Caki2 (cell line): ENCODE data around the gene RAPGEF1. TPM values are rescaled to one million over a fixed set of nuclear protein-coding genes. Genes with fewer than 3 reads are reported as not detected.
"Not testable (repeated sequence)": the region's sequence is repeated elsewhere in the genome, so short reads cannot be mapped to it uniquely, and the experiment has no call there.

Source experiments
- DNase-seq: peaks from one replicate; pipeline ENCODE4 v3.0.0-alpha.2; 2015; ENCODE audit warnings: low read depth
- in situ Hi-C: cut with HindIII; loops from 2 replicates; pipeline ENCODE4 v1.10.0; 2016; ENCODE audit warnings: low sequenced_read_pairs, low pct_unique_long_range_greater_than_20kb, mixed read lengths
- total RNA-seq: library from RNA; depleted of rRNA; stranded (reverse); fragments of >200 nt; shearing (Covaris generic); gene quantifications from 2 replicates; pipeline ENCODE4 v1.2.3, GENCODE V29; 2014; ENCODE audit warnings: low replicate concordance

Gene RAPGEF1
- total RNA-seq, 1 experiment from 2014 or later = 15.1 TPM

DNA sequence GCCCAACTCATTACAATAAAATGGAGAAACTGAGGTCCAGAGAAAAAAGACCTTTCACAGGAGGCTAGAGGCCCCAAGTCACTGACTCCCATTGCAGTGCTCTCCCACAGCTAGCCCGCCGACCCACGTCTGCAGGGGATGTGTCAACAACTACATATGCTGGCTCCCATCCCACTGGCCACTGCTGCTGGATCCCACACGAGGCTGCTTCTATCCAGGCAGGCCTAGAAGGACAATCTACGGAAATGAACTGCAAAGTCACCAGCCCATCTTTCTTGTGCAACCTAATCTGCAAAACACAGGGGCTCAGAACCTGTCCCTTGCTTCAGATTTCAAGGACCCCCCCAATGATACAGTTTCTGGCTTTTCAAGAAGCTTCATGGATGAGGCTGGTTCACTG is 24.0 kb downstream of the RAPGEF1 start:
- no peak for DNase-seq
- in situ Hi-C loops = no loop called here

DNA sequence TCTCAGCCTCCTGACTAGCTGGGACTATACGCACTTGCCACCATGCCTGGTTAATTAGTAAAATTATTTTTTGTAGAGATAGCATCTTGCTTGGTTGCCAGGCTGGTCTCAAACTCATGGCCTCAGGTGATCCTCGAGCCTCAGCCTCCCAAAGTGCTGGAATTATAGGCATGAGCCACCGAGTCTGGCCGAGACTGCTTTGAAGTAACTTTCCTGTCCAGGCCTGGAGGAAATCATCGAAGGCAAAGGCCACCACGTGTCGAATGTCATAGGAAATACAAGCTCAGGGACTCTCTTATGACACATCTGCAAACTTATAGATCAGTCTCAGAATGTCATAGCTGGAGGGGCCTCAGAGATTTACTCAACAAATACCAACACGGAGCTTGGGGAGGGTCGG is 25.1 kb downstream of the RAPGEF1 start:
- in situ Hi-C loops = no loop called here
- DNase-seq = no peak

DNA sequence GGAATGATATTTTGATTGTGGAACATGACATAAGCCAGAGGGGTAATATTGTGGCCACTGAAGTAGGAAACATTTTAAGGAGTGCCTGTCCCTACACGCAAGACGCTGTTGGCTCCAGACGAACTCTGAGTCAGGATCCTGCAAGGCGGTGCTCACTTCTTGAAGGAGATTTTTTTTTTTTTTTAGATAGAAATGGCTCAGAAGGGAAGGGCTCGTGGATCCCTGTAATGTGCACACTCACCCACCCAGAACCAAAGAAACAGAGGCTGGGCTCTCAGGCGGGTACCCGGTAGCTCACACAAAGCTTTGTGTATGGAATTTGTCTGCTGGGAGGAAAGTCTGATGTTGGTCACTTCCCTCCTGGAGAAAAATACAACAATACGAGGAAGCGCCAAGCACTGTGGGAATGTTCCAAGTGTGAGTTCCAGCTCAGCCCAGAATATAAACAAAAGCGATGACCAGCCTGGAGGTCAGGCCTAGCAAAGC is 25.7 kb downstream of the RAPGEF1 start:
- DNase-seq = peak; percentile 96
- in situ Hi-C loops = no loop called here

DNA sequence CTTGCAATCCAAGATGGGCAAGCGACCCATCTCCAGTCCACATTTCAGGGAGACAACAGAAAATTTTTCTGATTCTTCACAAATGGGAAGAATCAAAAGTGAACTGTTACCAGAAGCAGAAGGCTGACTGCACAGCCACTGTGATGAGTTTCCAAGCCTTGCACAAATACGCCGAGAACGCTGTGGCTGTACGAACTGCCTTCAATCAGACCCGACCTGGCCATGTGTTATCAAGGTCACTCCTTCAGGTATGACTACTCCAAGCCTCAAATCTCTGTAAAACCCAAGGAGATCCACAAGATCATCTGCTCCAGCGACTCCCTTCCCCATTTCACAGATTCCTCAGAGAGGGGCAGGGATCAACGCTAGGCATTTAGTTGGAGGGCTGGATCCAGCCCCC is 26.9 kb downstream of the RAPGEF1 start:
- in situ Hi-C loops = no loop called here
- DNase-seq = no peak

DNA sequence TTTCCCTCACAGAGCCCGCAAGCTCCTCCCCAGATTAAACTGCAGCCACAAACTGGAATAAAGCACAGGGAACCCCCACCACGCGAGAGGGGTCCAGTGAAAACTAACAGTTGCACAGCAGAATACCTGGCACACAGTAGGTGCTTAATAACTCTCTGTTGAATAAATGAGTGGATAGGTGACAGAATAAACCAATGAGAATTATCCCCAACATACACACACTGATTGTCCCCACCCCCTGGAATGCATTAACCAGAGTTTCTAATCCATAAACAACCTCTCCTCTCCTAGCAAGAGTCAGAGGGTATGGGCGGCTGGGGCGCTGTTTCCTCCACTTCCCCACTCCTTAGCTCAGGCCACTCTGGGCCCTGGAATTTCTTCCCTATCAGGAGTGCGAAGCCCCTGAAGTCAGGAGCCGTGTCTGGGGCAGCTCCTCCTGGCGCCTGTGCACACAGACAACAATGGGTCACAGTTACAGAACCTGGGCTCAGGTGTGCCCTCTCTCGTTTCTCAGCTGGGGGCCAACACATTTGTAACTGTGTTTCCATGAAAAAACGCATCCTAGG is 27.6 kb downstream of the RAPGEF1 start:
- in situ Hi-C loops = no loop called here
- DNase-seq = no peak

DNA sequence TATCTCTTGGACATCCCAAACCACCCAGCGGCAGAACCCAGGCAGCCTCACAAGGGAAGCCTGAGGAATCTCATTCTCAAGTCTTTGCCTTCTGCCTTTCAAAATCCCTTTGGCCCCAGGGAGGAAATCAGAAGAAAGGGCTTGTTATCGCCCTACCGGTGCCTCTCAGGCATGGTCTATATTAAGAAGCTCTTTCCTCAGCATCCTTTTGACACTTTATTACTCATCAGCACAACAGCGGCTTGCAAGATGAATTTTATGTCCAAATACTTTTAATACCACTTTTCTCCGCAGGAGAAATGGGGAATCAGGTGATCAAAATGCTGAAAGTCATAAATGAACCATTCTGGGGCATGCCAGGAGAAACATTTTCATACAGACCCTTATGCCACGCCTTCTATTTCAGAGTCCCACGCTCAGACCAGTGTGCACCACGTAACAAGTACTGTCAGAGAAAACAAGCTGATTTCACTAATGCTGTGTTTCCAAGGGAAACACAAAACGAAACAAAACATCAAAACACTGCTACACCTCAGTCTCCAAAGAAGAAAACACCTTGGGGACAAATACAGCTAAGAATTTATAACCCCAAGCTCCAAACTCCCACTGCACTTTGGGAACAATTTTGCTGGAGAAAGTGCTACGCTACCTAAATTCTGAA is 30.0 kb downstream of the RAPGEF1 start:
- in situ Hi-C loops = no loop called here
- DNase-seq = no peak

DNA sequence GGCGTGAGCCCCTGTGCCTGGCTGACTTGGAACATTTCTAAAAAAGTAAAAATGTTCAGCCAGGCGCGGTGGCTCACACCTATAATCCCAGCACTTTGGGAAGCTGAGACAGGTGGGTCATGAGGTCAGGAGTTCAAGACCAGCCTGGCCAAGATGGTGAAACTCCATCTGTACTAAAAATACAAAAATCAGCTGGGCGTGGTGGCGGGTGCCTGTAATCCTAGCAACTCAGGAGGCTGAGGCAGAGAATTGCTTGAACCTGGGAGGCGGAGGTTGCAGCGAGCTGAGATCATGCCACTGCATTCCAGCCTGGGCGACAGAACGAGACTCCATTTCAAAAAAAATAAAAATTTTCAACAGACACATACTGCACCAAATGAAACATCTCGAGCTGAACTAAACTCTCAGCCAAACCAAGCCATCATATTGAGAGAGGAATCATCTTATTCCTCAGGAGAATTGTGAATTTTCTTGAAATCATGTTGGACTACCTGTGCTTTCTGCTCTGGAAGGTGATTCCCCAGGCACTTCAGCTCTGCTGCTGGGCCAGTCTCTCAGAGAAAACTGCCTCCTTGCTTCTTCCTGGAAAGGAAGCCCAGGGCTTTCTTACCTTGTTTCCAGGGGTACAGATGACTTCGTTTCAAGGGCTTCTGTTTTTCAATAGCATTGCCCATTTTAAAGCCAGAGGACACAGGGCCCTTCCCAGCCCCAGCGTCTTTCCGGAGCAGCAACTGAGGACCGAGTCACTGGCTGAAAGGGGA is 30.7 kb downstream of the RAPGEF1 start:
- in situ Hi-C loops = not testable (repeated sequence)

DNA sequence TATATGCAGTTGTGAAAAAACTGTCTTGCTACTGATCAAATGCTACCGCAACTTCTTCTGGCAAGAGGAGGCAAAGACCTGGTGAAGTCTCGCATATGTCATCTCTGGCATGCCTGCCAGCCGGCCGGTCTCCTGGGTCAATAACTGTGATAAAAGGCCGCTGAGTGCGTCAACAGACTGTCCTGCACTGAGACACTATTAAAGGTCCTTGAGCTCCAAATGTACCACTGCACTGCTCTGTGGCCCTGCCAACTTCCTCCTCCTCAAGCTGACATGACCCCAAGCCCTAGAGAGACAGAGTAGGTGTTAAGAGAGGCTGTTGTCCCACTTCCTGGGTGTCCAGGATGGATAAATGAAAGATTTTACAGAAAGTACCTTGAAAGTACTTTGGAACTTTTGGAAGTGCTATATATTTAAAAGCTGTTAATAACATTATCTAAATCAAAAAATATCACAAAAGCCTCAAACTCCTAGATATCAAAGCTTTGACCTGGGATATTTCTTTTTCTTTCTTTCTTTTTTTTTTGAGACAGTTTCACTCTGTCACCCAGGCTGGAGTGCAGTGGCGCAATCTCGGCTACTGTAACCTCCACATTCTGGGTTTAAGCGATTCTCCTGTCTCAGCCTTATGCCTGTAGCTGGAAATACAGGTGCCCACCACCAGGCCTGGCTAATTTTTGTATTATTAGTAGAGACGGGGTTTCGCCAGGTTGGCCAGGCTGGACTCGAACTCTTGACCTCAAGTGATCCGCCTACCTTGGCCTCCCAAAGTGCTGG is 31.5 kb downstream of the RAPGEF1 start:
- DNase-seq = no peak
- in situ Hi-C loops = no loop called here

More for the DNA sequence above, 30.7 kb downstream of the RAPGEF1 start:
- not testable (repeated sequence) for DNase-seq

DNA sequence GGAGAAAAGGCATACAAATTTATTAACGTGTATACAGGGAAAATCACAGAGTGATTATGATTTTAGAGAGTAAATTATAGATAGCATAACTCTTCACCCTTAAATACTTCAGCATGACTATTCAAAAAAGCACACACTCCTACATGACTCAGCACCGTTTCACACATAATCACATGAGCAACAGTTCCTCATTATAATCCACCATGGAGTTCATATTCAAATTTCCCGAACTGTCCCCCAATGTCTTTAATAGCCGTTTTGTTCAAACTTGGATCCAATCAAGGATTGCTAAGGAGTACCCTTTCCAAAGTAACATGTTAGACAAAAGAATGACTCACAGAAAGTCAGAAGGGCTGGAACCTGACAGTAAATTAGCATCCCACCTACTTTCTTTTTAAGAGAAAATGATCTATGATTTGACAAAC is 32.1 kb downstream of the RAPGEF1 start:
- DNase-seq = peak; percentile 84
- in situ Hi-C loops = no loop called here

DNA sequence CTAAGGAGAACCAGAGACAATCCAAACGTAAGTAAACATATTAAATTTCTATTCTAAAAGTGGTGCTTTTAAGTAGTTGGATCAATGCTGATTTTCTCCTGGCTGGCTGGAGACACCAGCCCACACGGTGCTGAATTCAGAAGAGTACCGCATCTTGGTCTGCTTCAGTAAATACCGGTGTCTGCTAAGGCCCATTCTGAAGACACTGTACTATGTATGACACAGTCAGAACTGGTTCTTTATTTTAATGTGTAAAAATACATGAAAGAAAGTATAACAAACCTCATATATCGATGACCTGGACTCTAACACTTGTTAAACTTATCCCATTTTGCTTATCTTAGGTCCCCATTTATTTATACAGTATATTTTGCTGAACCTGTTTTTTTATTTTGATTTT is 32.8 kb downstream of the RAPGEF1 start:
- DNase-seq = no peak
- in situ Hi-C loops = no loop called here

DNA sequence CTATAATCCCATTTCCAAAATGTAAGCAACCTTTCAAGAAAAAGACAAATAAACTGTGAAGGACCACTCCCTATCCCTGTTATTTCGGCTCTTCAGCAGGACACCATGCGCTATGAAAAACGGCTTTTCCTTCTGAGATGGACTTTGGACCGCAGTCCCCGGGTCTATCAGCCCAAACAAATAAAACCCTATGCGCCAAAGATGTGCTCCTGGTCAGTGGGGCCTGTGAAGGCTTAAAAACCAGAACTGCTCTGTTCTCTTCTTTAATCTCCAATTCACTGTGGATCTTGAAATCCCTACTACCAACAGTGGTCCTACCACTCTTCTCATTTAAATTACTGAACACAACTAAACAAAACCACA is 33.3 kb downstream of the RAPGEF1 start:
- in situ Hi-C loops = no loop called here
- no peak for DNase-seq

DNA sequence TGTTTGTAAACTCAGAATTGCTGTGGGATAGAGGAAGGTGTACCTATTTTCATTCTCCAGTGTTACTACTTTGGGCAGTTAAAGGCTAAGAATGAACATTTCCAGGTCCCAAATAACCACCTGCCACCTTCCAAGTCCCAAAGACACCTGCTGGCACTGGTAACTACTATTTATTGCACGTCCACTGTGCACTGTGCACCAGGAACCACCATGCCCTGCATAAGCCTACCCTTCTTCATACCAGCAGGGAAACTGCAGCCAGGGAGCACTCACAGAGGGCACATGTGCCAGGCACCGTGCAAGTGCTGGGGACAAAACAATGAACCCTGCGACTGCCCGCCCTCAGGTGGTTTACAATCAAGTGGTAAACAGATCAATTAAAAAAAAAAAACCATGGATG is 34.9 kb downstream of the RAPGEF1 start:
- in situ Hi-C loops = no loop called here
- no peak for DNase-seq

DNA sequence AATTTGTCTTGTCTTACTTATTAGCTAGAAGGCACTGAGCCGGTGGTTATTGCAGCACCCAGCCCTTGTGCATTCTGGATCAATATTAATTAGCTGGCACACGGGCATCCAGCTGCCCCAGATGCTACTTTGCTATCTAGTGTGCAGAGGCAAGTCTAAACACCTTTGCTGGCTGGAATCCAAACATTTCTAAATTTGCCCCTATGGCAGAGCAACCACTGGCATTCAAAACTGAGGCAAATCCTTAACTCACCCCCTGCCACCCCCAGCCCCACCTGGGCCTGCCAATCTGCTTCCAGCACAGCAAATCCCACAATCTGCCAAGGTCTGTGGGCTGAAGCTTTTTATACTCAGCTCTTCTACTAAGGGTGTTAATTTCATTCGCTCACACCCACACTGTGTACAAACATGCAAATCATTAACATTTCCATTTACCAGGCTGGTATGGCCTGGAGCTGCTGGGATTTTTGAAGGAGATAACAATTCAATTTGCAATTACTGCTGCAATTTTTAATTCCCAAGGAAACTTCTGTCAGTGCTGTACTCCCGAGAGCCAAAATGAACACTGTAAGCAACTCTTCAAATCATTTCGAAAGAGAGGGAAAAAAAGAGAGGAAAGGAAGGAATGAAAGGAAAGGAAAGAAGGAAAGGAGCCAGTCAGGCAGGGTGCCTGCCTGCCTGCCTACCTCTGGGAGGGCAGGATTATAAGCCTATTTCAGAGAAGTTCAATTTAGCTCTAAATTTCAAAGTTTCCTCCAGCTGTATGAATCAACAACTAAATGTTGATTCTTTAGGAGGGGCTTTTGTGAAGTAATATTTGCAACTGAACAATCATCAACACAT is 35.5 kb downstream of the RAPGEF1 start:
- in situ Hi-C loops = no loop called here
- no peak for DNase-seq

DNA sequence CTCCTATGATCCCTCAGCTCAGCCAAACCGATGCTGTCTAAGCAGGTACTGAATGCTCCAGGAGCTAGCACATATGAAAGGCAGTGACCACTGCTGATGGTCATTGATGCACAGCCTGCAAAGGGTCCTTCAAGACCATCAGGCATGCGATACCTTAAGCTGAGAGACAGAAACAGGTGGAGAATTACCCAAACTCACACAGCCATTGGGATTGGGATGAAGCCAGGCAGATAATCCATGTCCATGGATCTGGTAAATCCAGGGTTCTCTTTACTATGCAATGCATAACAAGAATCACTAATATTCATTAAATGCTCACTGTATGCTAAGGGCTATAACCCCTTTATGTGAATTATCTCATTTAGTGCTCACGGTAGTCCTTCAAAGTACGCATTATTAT is 36.2 kb downstream of the RAPGEF1 start:
- no peak for DNase-seq
- in situ Hi-C loops = no loop called here

DNA sequence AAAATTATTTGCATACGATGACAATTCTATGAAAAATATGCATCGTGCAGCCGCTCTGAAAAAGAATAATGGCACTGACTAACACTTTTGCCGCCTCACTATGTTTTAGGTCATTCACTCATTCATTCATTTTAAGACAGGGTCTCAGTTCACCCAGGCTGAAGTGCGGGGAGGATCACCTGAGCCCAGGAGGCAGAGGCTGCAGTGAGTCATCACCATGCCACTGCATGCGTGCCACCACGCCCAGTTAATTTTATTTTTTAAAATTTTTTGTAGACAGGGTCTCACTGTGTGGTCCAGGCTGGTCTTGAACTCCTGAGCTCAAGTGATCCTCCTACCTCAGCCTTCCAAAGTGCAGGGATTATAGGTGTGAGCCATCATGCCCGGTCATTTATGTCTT is 37.0 kb downstream of the RAPGEF1 start:
- DNase-seq = peak; percentile 31
- in situ Hi-C loops = no loop called here

DNA sequence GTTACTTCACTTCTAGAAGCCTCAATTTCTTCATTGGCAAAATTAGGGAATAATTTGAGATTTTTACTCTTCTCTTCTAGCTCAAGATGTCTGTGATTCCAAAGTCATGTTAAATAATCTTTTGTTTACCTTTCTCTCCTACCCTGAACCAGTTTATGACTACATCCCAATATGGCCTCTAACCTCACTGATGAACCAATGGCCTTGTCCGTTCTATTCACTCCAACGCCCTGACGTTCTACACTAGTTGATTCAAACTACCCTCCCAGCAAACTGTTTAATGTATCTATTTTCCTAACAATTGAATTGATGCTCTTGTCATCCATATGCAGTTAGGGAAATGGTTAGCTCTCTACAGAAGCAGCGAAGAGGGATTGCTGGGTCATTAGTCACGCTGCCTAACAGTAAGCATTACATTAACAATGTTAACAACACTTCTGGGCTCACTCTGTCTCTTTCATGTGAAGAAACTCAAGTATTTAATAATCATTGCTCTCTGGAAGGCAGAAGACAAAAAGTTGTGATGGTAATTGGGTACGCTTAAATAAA is 38.0 kb downstream of the RAPGEF1 start:
- in situ Hi-C loops = no loop called here
- DNase-seq = peak; percentile 68

DNA sequence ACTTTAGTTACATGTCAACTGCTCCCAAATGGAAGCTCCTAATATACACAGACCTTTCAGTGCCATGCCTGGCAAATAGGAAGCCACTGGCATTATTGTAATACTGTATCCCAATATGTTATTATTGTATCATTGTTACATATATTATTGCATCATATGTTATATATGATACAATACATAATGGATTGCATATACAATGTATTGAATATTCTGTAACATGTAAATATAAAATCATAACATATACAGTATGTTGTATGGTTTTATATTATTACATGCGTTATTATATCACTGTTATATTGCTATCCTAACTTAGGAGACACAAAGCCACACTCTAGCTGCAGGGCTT is 38.5 kb downstream of the RAPGEF1 start:
- no peak for DNase-seq
- in situ Hi-C loops = no loop called here
